ELF-1 (cell line): ENCODE data around the gene EFNB1.

Source experiments
- DNase-seq: peaks from one replicate; pipeline ENCODE4 v3.0.0-alpha.2; 2016; ENCODE audit warnings: low read depth, low spot score

EFNB1 gene

GRCh38 chrX:68827848-68828624 lies 785 bp upstream of the EFNB1 start:
- DNase-seq, result peak; percentile 97

GRCh38 chrX:68829582-68830418 lies 979 bp downstream of the EFNB1 start:
- peak; percentile 40 for DNase-seq

- peak; percentile 18 for DNase-seq
Observed at GRCh38 chrX:68830419-68831404, 1.9 kb downstream of the EFNB1 start.

DNA sequence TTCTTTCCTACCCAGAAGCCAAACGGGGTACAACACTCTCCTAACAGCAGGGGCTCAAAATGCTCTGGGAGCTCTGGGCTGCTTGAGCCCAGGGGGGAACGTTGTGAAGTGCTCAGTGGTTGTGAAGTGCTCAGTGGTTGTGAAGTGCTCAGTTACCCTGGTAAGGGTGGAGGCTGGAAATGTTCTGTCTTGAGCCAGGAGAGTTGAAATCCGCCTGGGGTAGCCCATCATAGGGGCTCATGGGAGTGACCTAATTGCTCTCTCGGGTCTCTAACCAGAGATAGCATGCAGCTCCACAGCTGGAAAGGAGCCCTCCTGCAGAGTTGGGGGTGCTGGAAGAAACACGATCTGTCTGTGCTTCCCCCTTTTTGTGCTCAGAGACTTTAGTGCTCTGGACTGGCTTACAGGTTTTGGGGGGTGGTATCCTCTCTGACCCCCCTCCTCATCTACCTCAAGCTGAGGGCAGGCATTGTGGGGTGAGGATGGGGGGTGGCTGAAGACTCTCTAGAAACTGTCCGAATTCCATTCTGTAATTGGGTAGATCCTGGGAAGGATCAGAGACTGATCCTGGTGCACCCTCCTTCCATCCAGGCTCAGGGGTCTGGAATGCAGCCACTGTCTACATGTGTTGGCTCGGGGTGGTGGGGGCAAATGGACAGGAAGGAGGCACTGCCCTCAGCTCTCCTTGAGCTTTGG lies 2.7 kb downstream of the EFNB1 start:
- peak; percentile 39 for DNase-seq

DNA sequence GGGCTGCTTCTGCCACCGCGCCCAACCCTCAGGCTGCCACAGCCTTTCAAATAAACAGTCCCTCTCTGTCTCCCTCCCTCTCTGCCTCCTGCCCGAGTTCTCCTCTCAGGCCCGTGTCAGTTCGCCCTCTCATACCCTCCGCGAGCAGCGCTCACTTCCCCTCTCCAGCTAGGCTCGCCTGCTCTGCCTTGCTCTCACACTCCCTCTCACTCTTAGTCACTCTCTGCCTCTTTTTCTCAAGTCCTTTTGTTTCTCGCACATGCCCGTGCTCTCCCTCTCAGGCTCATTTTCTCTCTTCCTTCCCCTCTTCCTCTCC lies 3.2 kb downstream of the EFNB1 start:
- peak; percentile 69 for DNase-seq

GRCh38 chrX:68832516-68833447 lies 4.0 kb downstream of the EFNB1 start:
- DNase-seq, result peak; percentile 27

GRCh38 chrX:68833448-68833805 lies 4.6 kb downstream of the EFNB1 start:
- DNase-seq, result peak; percentile 2

GRCh38 chrX:68833855-68834331 lies 5.1 kb downstream of the EFNB1 start:
- peak; percentile 2 for DNase-seq

DNA sequence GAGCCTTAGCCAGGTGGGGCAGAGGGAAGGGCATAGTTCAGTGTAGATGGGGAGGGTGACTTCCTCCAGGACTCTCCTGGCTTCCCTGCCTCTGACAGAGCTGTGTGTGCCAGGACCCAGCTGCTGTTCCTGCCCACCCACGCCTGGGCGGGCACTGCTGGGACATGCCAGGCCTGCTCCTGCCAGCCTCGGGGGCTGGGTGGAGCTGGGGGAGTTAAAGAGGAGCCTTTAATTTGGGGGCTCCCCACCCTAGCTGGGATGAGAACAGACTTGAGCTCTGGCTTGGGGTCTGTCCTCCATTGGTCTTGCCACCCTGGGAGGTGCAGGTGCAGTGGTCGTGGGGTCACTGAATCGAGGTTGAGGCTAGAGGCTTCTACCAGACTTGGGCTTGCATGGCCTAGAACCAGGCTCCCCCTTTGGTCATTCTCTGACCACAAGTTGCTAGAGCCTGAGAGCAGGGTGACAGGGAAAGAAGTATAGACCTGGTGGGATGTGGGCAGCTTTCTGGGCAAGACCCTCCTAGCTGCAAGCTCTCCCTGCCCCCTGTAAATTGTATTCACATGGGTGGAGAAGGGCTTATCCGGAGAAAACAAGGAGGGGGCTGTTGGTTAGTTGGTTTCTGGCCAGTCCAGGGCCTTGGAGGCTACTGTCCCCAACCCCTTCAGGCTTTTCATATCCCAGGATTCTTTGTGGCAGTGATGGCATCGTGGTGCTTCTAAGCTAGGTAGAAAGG lies 5.7 kb downstream of the EFNB1 start:
- peak; percentile 0 for DNase-seq

GRCh38 chrX:68835104-68835442 lies 6.3 kb downstream of the EFNB1 start:
- DNase-seq, result peak; percentile 14

GRCh38 chrX:68835468-68835867 lies 6.6 kb downstream of the EFNB1 start:
- DNase-seq, result peak; percentile 1

- DNase-seq, result no peak
Observed at GRCh38 chrX:68837119-68837518, 8.3 kb downstream of the EFNB1 start.

DNA sequence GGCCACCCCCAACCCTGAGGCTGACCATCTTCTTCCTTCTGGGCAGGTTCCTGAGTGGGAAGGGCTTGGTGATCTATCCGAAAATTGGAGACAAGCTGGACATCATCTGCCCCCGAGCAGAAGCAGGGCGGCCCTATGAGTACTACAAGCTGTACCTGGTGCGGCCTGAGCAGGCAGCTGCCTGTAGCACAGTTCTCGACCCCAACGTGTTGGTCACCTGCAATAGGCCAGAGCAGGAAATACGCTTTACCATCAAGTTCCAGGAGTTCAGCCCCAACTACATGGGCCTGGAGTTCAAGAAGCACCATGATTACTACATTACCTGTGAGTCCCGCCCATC lies 9.7 kb downstream of the EFNB1 start:
- DNase-seq, result no peak

- DNase-seq, result no peak
Observed at GRCh38 chrX:68839771-68840170, 10.9 kb downstream of the EFNB1 start.

- no peak for DNase-seq
Observed at GRCh38 chrX:68840256-68840655, 11.4 kb downstream of the EFNB1 start.

GRCh38 chrX:68841251-68842049 lies 12.6 kb downstream of the EFNB1 start:
- no peak for DNase-seq

DNA sequence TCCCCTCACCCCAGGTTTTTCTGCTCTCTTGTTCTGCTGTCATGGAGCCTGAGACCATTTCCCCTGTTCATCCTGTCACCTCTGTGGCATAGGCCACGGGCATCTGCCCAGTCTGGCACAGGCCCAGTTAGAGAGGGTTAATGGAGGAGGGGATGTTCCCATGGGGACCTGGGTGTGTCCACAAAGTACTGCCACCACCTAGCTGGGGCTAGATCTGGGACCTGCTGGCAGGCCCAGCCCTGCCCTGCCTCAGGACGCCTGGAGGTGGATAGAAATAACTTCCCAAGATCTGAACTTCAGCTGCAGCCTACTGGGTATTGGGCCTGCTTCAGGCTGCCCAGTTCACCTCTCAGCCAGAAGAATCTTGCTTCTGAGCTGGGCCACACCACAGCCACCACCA lies 13.5 kb downstream of the EFNB1 start:
- DNase-seq, result no peak

DNA sequence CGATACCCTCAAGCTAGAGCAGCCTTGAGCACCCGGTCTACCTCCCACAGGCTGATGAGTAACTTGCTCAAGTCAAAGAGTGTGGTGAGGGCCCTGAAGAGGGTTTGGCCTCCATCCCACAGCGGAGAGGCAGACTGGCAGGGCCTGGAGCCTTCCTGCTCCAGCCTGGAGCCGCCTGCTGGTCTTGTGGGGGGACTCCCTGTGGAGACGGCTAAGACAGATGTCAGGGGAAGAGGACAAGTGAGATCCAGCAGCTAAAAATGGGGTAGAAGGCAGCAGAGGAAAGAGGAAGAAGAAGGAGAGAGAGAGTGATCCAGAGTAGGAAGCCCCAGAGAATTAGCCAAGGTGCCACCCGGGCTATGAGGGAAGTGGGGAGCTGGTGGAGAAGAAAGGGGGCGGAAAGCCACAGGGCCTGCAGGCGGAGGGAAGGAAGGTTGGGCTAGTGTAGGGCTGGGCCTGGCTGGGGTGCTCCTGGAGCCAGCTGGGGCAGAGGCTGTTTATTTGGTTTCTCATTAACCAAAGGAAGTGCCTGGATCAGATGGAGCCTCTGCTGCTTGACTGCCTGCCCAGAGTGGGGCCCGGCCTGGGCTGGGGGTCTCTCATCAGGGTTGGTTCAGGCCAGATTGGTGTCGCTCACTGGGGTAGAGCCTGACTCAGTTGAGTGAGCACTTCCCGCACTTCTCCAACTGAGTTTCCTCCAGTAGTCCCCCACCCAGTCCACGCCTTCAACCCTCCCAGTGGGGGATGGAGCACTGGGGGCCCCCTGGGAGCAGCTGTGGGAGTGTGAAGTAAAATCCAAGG lies 14.2 kb downstream of the EFNB1 start:
- no peak for DNase-seq
